Transverse colon (tissue), 4 donors: ENCODE results near the gene KRT34. TPM values are rescaled to one million over a fixed set of nuclear protein-coding genes. Genes with fewer than 3 reads are reported as not detected.
"Not testable (repeated sequence)": the region's sequence is repeated elsewhere in the genome, so short reads cannot be mapped to it uniquely, and the experiment has no call there.

Experiments used
- DNase-seq: peaks from one replicate; pipeline ENCODE4 v3.0.0-alpha.2; 2019
- H3K27ac ChIP-seq, 4 donors: fragments of 200-600 bp; sonication (generic); 2 replicates each; pipeline ENCODE4 v1.5.1; 2016 to 2018; ENCODE audit warnings: inconsistent platforms in 4 of 4
- H3K27me3 ChIP-seq: fragments of 200-600 bp; sonication (generic); 2 replicates; pipeline ENCODE4 v1.5.1; 2017; ENCODE audit warnings: inconsistent platforms
- H3K36me3 ChIP-seq, 4 donors: fragments of 200-600 bp; sonication (generic); 2 replicates each; pipeline ENCODE4 v1.5.1; 2017 to 2019; ENCODE audit warnings: inconsistent platforms in 4 of 4
- H3K4me1 ChIP-seq, 4 donors: fragments of 200-600 bp; sonication (generic); 2 replicates each; pipeline ENCODE4 v1.5.1; 2017 to 2020; ENCODE audit warnings: inconsistent platforms in 4 of 4
- H3K4me3 ChIP-seq, 4 donors: fragments of 200-600 bp; sonication (generic); 1 replicate in 1 of 4; 2 replicates in 3 of 4; pipeline versions ENCODE4 v1.5.1 to v1.6.1; 2017 to 2019; ENCODE audit warnings: inconsistent platforms in 4 of 4
- H3K9me3 ChIP-seq, 2 donors: fragments of 200-600 bp; sonication (generic); 2 replicates each; pipeline ENCODE4 v1.5.1; 2017 to 2019; ENCODE audit warnings: inconsistent platforms in 2 of 2
- EP300 ChIP-seq: sonication (generic); formaldehyde crosslinking; IDR thresholded peaks from one replicate; pipeline ENCODE4 v1.6.1; 2017; ENCODE audit warnings: antibody characterized with exemption, low read depth
- POLR2A ChIP-seq: fragments of 450-650 bp; IDR thresholded peaks from one replicate; pipeline ENCODE4 v1.6.1; 2016; ENCODE audit warnings: antibody characterized with exemption, mild to moderate bottlenecking, moderate library complexity
- POLR2AphosphoS5 ChIP-seq, 3 donors: sonication (generic); formaldehyde crosslinking; IDR thresholded peaks; one replicate each; pipeline ENCODE4 v1.6.1; 2016; ENCODE audit warnings: antibody characterized with exemption in 3 of 3
- WGBS, 2 donors: methylation state at CpG; one replicate each; pipeline ENCODE4 v1.1.5; 2018; ENCODE audit warnings: low coverage in 1 of 2; 5-methylcytosine and 5-hydroxymethylcytosine counted together
- in situ Hi-C, 4 donors: fragments of 200-750 bp; cut with MboI; loops; one replicate each; pipeline versions ENCODE4 v1.15.0 to v1.15.1; 2017; ENCODE audit warnings: low sequenced_read_pairs in 3 of 4, low pct_ligation_motif_present in 1 of 4, low pct_unique_long_range_greater_than_20kb in 1 of 4
- intact Hi-C: fragments of 100-400 bp; cut with DNase I; formaldehyde crosslinking; loops from one replicate; pipeline ENCODE4 v1.15.1; 2023; ENCODE audit warnings: low total_unique reads
- total RNA-seq, 4 donors: library from RNA; depleted of rRNA; stranded (reverse); fragments of >200 nt; gene quantifications; one replicate each; pipeline ENCODE4 v1.1.0, GENCODE V29; 2016
- TF ChIP-seq, protein P1 (sequence below), 5 experiments: fragments of 200-600 bp in 3 of 5; fragments of 450-650 bp in 2 of 5; sonication (generic) in 3 of 5; IDR thresholded peaks; 1 replicate in 2 of 5; 2 replicates in 3 of 5; pipeline ENCODE4 v1.5.1; 2016 to 2017; ENCODE audit warnings: antibody characterized with exemption in 5 of 5, inconsistent platforms in 3 of 5, mild to moderate bottlenecking in 2 of 5, moderate library complexity in 1 of 5

KRT34 gene
- total RNA-seq, 4 donors from 2014 or later = not detected

DNA sequence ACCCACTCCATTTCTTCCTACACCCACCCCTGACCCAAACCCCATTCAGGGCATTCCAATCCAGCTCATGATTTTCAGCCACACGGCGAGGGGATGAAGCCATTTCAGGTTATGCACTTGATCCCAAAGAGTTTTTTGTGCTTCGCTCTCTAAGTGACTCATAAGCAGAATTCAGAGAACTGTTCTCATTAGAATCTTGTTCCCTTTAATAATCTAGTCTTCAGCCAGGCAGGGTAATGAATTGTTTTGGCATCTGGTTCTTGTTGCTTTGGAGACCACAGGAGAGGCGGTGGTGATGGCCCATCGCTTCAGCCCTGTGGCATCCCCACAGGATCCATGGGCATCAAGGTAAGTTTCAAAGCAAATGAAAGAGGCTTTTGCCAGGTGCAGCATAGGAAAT, 20.1 kb upstream of the KRT34 start:
- Histone ChIP-seq H3K9me3 (no peaks in the 10 kb centered on the region), H3K4me3 (no peak overlapping the region), H3K27me3 (no peaks in the 10 kb centered on the region), H3K4me1 (no peaks in the 10 kb centered on the region), H3K36me3 (no peaks in the 10 kb centered on the region), H3K27ac (no peak overlapping the region)
- in situ Hi-C loops (no loop called here), intact Hi-C loops (no loop called here)
- TF ChIP-seq POLR2A (no peak), EP300 (no peak), POLR2AphosphoS5 (IDR thresholded peaks at IDR 0.05) (no peak)
- TF ChIP-seq, protein P1, sequence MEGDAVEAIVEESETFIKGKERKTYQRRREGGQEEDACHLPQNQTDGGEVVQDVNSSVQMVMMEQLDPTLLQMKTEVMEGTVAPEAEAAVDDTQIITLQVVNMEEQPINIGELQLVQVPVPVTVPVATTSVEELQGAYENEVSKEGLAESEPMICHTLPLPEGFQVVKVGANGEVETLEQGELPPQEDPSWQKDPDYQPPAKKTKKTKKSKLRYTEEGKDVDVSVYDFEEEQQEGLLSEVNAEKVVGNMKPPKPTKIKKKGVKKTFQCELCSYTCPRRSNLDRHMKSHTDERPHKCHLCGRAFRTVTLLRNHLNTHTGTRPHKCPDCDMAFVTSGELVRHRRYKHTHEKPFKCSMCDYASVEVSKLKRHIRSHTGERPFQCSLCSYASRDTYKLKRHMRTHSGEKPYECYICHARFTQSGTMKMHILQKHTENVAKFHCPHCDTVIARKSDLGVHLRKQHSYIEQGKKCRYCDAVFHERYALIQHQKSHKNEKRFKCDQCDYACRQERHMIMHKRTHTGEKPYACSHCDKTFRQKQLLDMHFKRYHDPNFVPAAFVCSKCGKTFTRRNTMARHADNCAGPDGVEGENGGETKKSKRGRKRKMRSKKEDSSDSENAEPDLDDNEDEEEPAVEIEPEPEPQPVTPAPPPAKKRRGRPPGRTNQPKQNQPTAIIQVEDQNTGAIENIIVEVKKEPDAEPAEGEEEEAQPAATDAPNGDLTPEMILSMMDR (IDR thresholded peaks at IDR 0.05) = no peak
- WGBS, 2 donors = 91 to 92% methylated on average over 5 of the region's 5 CpGs
- DNase-seq = no peak

DNA sequence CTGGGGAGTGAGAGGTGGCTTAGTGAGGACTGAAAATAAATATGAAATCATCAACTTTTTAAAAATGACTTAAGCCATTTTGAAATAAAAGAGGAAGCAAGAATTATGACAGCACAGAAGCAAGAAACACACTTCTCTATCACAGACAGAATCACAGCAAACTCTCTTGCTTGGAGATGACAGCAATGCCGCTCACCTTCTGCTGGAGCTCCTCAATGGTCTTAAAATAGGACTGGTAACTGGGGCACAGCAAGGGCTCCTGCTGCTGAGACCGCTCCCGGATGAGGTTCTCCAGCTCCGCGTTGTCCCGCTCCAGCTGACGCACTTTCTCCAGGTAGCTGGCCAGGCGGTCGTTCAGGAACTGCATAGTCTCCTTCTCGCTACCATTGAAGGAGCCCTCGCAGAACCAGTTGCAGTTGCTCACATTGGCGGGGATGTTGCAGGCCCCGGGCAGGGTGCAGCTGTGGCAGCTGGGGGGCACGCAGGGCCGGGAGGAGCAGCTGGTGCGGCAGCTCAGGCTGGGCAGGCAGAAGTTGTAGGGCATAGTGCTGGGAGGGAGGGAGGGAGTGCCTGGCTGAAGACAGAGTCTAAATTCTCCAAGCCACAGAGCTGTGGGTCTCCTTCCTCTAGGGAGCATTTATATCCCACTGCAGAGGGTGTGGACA, 15.0 kb upstream of the KRT34 start, which contains the start of gene KRT31:
KRT31 (minus strand) TSS at position 613 of the 665 bp plus-strand sequence; CDS start at position 544, 69 bp downstream.
- DNase-seq = no peak
- Histone ChIP-seq H3K4me3 (no peak within 1 kb of the TSS), H3K27me3 (peaks cover 5% of the 10 kb centered on the region), H3K36me3 (no peaks in the 10 kb centered on the region), H3K27ac (no peak within 1 kb of the TSS), H3K4me1 (no peaks in the 10 kb centered on the region), H3K9me3 (no peaks in the 10 kb centered on the region)
- 82% methylated on average over 16 of the region's 16 CpGs; no CpG with 5 or more reads in 1 of the 2 donors for WGBS, 2 donors
- intact Hi-C loops = no loop called here
- TF ChIP-seq, protein P1 (IDR thresholded peaks at IDR 0.05) = no peak
- TF ChIP-seq POLR2AphosphoS5 (IDR thresholded peaks at IDR 0.05) (no peak), EP300 (no peak), POLR2A (no peak)
- in situ Hi-C loops = no loop called here

GRCh38 chr17:41396340-41396739, 14.2 kb upstream of the KRT34 start:
- intact Hi-C loops (no loop called here), in situ Hi-C loops (no loop called here)
- H3K27ac ChIP-seq = no peak overlapping the region
- H3K9me3 ChIP-seq = no peaks in the 10 kb centered on the region
- TF ChIP-seq EP300 (no peak), POLR2A (no peak), POLR2AphosphoS5 (IDR thresholded peaks at IDR 0.05) (no peak)
- TF ChIP-seq, protein P1 (IDR thresholded peaks at IDR 0.05) = no peak
- H3K36me3 ChIP-seq = no peaks in the 10 kb centered on the region
- no peaks in the 10 kb centered on the region for H3K4me1 ChIP-seq
- H3K27me3 ChIP-seq = peaks cover 5% of the 10 kb centered on the region
- no peak for DNase-seq
- WGBS, 2 donors = 91 to 96% methylated on average over 4 to 7 of the region's 7 CpGs
- no peak overlapping the region for H3K4me3 ChIP-seq

GRCh38 chr17:41395611-41396010, 13.5 kb upstream of the KRT34 start:
- Histone ChIP-seq H3K27ac (no peak overlapping the region), H3K4me3 (no peak overlapping the region), H3K4me1 (no peaks in the 10 kb centered on the region), H3K27me3 (peaks cover 10% of the 10 kb centered on the region), H3K9me3 (no peaks in the 10 kb centered on the region), H3K36me3 (no peaks in the 10 kb centered on the region)
- TF ChIP-seq POLR2A = no peak
- no peak for TF ChIP-seq EP300
- no peak for TF ChIP-seq POLR2AphosphoS5 (IDR thresholded peaks at IDR 0.05)
- TF ChIP-seq, protein P1 (IDR thresholded peaks at IDR 0.05) = no peak
- 89% methylated on average over 1 of the region's 1 CpG; no CpG with 5 or more reads in 1 of the 2 donors for WGBS, 2 donors
- in situ Hi-C loops = no loop called here
- intact Hi-C loops = no loop called here
- DNase-seq = no peak

DNA sequence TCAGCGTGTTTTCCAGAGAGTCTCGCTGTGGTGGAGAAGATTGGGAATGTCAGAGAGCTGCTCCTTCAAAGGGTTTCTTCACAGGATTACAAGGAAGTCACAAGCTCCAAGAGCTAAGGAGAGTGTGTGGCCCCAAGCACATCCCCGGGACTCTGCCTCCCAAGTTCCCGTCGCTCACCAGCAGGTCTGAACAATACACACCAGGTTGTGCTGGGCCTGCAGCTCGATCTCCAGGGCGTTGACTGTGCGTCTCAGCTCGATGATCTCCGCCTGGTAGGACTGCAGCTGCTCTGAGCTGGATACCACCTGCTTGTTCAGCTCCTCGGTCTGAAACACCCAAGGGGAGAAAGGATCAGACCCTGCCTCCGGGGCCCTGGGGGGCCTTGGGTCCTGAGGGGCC, 12.9 kb upstream of the KRT34 start:
- in situ Hi-C loops, intact Hi-C loops, H3K27ac ChIP-seq, H3K36me3 ChIP-seq, H3K4me1 ChIP-seq, H3K4me3 ChIP-seq, H3K9me3 ChIP-seq, DNase-seq: not testable (repeated sequence)
- WGBS, 2 donors = 68% methylated on average over 9 of the region's 12 CpGs; no CpG with 5 or more reads in 1 of the 2 donors
- H3K27me3 ChIP-seq = peaks cover 15% of the 10 kb centered on the region
